ENCODE measurements around the gene TJAP1.
A peak's percentile ranks its signal among the peaks of the same experiment; 100 is the strongest.
"Not testable (repeated sequence)": the region's sequence is repeated elsewhere in the genome, so short reads cannot be mapped to it uniquely, and the experiment has no call there.

TJAP1 gene

DNA sequence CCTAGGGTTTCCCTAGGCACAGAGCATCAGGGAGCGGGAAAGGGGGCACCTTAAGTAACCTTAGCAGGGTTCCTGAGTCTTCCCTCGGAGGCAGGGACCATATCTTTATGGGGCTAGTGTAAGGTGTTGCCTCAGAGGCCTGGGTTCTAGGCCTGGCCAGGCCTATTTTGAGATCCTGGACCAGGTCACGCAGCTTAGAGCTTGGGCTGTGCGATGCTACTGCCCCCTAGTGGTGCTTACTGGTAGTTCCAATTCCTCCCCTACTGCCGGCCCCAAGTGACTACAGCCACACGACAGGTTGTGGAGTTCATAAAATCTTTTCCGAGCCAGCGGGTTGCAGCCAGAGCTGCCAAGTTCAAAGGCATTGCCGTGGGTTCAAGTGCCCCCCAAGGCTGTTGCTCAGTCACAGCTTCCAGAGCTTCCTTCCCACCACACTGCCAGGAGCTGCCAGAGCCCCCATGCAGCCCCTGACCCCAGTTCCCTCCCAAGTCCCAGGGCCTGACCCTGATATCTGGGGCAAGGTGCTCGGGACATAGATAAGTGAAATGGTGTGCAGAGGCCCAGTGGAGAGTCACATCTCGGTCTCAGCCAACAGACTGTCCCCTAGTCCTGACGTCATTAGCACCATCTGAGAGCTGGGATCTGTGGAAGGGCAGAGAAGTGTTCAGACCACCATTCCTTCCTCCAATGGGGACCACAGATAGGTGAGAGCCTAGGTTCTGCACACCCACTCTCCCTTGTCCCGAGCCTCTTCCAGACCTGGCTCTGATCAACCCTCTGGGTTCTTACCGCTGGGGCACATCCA is 29.5 kb downstream of the TJAP1 start:
- DNase-seq = peak; percentile 71

DNA sequence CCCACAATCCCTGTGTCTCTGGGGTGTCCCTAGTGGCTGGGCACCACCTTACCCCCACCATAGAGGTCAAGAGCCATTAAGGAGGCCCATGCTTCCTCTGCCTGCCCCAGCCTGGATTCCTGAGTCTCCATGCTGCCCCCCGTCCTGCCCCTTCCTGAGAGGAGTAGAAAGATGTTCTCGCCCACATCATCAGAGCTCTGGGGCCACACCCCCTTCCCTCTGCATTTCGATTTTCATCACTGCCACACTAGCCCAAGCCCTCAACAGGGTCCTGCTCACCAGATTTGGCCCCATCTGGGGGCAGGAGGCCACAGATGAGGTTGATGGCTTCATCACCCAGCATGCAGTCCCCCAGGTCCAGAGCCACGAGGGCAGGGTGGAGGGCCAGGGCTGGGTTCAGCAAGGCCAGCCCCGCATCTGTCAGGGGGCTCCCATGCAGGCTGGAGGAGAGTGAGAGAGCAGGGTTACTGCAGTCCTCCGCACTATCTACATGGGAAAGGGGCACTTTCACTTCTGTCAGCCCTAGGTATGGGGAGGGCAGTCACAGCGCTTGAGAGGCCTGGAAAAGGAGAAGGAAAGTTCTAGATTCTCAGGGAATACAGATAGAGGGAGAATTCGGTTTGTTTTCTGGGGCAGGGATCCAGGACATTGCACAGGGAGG is 31.2 kb downstream of the TJAP1 start:
- no peak for DNase-seq

- DNase-seq = no peak
Measured at GRCh38 chr6:43509142-43509983, 32.0 kb downstream of the TJAP1 start.

DNA sequence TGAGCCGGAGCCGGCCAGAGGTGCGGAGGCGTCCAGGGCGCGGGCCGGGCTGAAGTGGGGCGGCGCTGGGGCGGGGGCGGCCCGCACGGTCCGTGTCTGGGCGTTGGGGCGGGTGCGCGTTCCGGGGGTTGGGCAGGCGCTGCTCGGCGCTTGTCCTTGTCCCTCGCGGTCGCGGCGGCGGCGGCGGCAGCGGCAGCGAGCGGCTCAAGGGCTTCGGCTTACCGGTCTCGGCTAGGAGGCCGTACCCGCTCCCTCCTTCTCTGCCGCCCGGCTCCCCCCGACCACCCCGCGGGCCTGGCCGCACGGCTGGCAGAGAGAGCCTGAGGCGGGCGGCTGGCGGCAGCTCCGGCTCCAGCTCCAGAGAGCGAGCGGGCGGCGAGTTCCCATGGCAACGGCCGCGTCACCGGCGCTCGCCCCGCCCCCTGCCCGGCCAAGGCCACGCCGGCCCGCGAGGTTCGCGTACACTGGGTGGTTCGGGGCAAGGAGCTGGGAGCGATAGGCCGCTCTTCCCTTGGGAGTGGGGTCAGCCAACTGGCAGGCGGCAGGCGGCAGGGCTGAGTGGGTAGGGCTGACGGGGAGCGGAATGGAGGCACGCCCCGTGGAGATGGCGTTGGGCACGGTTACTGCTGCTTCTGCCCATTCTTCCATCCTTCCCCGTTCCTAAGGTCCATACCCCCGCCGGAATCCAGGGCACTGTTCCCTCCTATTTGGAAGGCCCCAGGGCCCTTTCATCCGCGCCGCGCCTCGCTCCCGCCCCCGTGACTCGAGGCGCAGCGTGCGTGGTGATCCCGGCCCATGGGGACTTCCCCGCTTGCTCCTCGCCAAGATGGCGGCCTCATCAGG is 32.8 kb downstream of the TJAP1 start, which contains the start of gene LRRC73:
Gene LRRC73 (minus strand): TSS at position 363 of the 843 bp plus-strand sequence. CDS start 561 bp downstream, outside the sequence.
- DNase-seq = peak; percentile 70

- no peak for DNase-seq
Measured at GRCh38 chr6:43510827-43511163, 33.4 kb downstream of the TJAP1 start.

DNA sequence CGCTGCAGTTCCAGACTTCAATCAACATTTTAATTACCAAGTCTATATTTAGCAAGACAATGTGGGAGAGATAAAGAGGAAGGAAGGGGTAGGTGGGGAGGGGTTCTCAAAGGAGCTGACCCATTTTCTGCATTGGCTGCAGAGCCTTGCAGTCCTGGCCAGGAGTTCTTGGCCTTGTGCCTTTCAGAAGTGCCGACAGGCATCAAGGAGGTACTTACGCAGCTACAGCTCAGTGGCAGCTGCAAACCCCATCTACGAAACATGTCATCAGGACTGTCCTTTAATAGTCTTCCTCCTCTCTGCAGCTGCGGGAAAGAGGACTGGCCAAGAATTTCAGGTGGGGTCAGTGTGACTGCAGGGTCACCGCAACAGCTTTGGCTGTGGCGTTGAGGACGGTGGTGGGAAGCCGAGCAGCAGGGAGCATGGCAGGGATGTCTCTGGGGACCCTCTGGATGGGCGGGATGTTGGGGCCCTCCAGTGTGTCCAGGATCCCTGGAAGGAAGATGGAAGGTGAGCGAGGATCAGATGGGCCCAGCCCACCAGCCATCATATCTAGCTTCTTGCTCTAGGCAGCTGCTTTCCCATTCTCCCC is 34.5 kb downstream of the TJAP1 start:
- DNase-seq = no peak

- no peak for DNase-seq
Measured at GRCh38 chr6:43515808-43516207, 38.4 kb downstream of the TJAP1 start.

- no peak for DNase-seq
Measured at GRCh38 chr6:43516367-43516696, 39.0 kb downstream of the TJAP1 start.

DNA sequence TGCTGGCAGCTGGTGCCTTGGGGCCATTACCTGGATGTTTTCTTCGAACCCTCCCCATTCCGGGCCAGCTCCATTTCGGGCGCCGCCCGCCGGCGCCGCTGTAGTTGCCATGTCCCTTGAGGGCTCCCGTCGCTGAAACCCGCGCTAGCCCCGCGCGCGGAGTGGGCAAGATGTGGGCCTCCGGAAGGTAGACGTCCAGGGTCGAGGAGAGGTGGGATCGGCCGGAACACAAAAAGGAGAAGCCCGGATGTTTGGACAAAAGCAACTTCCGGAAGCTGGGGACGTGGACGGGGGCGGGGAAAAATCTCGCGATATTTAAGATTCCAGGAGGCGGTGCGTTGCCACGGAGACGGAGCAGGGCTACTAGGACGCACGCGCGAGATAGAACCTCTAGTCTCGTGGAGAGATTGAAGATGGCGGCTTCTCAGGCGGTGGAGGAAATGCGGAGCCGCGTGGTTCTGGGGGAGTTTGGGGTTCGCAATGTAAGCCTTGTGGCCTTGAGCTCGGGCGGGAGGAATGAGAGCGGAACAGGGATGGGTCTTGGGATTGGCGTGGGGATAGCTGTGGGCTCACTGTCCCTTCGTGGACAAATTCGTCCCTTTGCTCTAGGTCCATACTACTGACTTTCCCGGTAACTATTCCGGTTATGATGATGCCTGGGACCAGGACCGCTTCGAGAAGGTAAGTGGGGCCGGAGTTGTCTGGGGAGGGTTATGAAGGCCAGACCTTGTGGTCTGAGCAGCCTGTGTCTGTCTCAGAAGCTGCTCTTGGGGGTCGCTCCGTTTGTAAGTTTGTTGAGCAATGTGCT is 39.5 kb downstream of the TJAP1 start, which contains the start of the genes POLR1C and YIPF3:
Gene POLR1C (plus strand): TSS at position 393 of the 808 bp plus-strand sequence. CDS start 21 bp downstream, at position 414.
Gene YIPF3 (minus strand): TSS at position 230 of the 808 bp plus-strand sequence. CDS start 119 bp downstream, at position 111.
- DNase-seq = peak; percentile 97

- DNase-seq = no peak
Measured at GRCh38 chr6:43517505-43518357, 40.4 kb downstream of the TJAP1 start.

DNA sequence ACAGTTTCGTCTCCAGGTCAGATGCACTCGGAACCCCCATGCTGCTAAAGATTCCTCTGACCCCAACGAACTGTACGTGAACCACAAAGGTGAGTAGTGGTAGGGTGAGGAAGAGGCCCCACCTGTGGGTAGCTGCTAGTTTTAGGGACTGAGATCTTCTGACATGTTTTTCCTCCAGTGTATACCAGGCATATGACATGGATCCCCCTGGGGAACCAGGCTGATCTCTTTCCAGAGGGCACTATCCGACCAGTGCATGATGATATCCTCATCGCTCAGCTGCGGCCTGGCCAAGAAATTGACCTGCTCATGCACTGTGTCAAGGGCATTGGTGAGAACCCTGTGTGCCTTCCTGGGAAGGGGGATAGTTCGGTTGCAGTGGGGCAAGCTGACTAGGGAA is 42.7 kb downstream of the TJAP1 start:
- no peak for DNase-seq

- DNase-seq = no peak
Measured at GRCh38 chr6:43521836-43522235, 44.5 kb downstream of the TJAP1 start.

GRCh38 chr6:43522547-43523261 is 45.3 kb downstream of the TJAP1 start:
- no peak for DNase-seq

- DNase-seq = no peak
Measured at GRCh38 chr6:43523284-43523683, 45.9 kb downstream of the TJAP1 start.

DNA sequence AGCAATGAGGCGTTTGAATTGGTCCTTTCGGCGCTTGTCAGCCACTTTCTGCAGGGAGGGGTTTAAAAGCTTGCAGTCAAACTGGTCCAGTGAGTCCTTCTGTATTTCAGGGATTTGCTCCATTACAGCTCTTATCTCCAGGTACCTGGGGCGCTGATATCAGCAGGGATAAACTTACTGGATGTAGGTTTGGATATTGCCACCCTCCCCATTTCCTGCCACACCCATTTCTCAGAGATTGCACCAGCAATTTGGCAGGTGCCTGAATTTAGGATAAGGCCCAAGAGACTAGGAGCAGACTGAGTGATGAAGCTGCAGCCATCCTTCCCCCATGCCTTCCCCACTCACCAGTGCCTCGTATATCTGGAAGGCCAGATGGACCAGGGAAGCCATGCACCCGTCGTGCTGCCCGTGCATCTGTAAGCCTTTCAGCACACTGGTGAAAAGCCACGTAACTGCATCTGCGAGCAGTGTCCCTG is 47.2 kb downstream of the TJAP1 start:
- DNase-seq = no peak

DNA sequence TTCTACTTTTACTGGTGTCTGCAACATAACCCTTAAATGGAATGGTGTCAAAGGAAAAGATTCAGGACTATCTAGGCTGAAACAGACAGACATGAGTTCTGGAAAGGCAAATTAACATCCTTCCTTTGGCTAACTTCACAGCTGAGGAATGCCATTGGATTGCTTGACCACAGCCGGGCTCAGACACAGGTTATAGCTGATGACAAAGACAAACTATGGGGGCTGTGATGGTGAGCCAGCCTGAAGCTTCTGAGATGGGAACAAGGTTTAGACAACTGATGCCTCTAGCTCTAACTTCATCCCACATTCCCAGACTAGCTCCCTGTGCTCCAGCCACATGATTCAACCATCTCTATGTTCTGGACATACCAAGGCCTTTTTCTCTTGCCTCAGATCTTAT is 54.8 kb downstream of the TJAP1 start:
- no peak for DNase-seq

DNA sequence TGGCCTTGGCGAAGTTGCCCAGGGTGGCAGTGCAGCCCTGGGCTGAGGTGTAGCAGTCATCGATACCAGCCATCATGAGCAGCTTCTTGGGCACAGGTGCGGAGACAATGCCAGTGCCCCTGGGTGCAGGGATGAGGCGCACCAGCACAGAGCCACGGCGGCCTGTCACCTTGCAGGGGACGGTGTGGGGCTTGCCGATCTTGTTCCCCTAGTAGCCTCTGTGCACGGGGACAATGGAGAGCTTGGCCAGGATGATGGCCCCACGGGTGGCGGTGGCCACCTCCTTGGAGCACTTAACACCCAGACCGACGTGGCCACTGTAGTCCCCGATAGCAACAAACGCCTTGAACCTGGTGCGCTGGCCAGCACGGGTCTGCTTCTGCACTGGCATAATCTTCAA is 61.6 kb downstream of the TJAP1 start:
- DNase-seq = not testable (repeated sequence)

DNA sequence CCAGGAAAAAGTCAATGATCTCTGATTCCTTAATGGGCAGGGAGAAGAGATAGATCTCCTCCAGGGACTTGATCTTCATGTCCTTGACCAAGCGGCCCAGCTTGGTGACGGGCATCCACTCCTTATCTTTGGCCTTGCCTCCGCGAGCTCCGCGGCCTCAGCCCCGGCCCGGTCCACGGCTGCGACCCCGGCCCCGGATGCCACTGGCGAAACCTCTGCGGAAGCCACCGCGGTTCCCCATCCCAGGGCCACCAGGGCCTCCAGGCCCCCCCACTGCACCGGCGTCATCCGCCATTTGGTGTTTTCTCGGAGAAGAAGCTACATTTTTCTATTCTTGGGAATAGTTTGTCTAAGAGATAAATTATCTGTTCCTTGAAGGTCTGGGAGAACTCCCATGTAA is 62.0 kb downstream of the TJAP1 start:
- DNase-seq = not testable (repeated sequence)

- no peak for DNase-seq
Measured at GRCh38 chr6:43540507-43540906, 63.1 kb downstream of the TJAP1 start.

Data from fibroblast of skin of right quadriceps (primary cell).